Naive thymus-derived CD8-positive, alpha-beta T cell (primary cell): Measurements from ENCODE around the gene IL13. TPM values are rescaled to one million over a fixed set of nuclear protein-coding genes. Genes with fewer than 3 reads are reported as not detected.
A peak's percentile ranks its signal among the peaks of the same experiment; 100 is the strongest.
"Not testable (repeated sequence)": the region's sequence is repeated elsewhere in the genome, so short reads cannot be mapped to it uniquely, and the experiment has no call there.

Source experiments
- ATAC-seq, 2 donors: fragments of 150-1000 bp; cut with Tn5 transposase in 1 of 2; sonication (Bioruptor Pico), chemical (Tn5 transposase) in 1 of 2; 1 replicate in 1 of 2; 2 replicates in 1 of 2; pipeline ENCODE4 v1.10.0; 2021; ENCODE audit warnings: mild to moderate bottlenecking in 2 of 2, moderate library complexity in 2 of 2
- POLR2A ChIA-PET: fragments of 350-600 bp; sonication (Branson Sonifier 250); formaldehyde crosslinking; loops from one replicate; lab custom pipeline; 2021; ENCODE audit warnings: antibody characterized with exemption; lab: Charles Lee
- DNase-seq, 10 donors: peaks; one replicate each; pipeline versions ENCODE4 v3.0.0 to v3.0.0-alpha.2; 2020 to 2022
- H3K27ac Mint-ChIP-seq, 10 donors: one replicate each; pipeline ENCODE4 v1.8.0; 2020 to 2022; ENCODE audit warnings: mild to moderate bottlenecking in 10 of 10, mixed read lengths in 10 of 10, moderate library complexity in 4 of 10, inconsistent platforms in 1 of 10
- H3K27me3 Mint-ChIP-seq, 5 donors: one replicate each; pipeline ENCODE4 v1.8.0; 2021 to 2022; ENCODE audit warnings: mixed read lengths in 5 of 5
- H3K36me3 Mint-ChIP-seq, 3 donors: one replicate each; pipeline ENCODE4 v1.8.0; 2020 to 2022; ENCODE audit warnings: mixed read lengths in 3 of 3, mild to moderate bottlenecking in 2 of 3, inconsistent platforms in 1 of 3
- H3K4me1 Mint-ChIP-seq, 4 donors: one replicate each; pipeline ENCODE4 v1.8.0; 2021 to 2022; ENCODE audit warnings: mixed read lengths in 4 of 4
- H3K4me3 Mint-ChIP-seq, 10 donors: one replicate each; pipeline ENCODE4 v1.8.0; 2020 to 2022; ENCODE audit warnings: mild to moderate bottlenecking in 10 of 10, mixed read lengths in 10 of 10, moderate library complexity in 6 of 10, inconsistent platforms in 1 of 10
- H3K9me3 Mint-ChIP-seq, 9 donors: one replicate each; pipeline ENCODE4 v1.8.0; 2020 to 2022; ENCODE audit warnings: mixed read lengths in 9 of 9, mild to moderate bottlenecking in 3 of 9, inconsistent platforms in 1 of 9, moderate library complexity in 1 of 9
- polyA plus RNA-seq, 3 donors: library from polyadenylated mRNA; unstranded; fragments of 300-500 nt; fragmentation: Illumina TruSeq; gene quantifications; one replicate each; pipeline ENCODE4 v1.2.3, GENCODE V29; 2021
- total RNA-seq, 8 experiments: library from RNA in 2 of 8; stranded (reverse) in 2 of 8; gene quantifications; one replicate each; pipeline ENCODE4 v1.2.3 and lab custom pipeline; 2021 to 2026

The IL13 gene
- total RNA-seq (under 1 TPM in 1 of 2 experiments, not detected in 1; 0.31 TPM), polyA plus RNA-seq (not detected), total RNA-seq (lab: John Stamatoyannopoulos, UW) (0 to 0.52 (median 0.18) reads per million in 6 experiments)

- H3K9me3 Mint-ChIP-seq = no peaks in the 10 kb centered on the region
- POLR2A ChIA-PET = no interaction called here
- H3K4me1 Mint-ChIP-seq = peaks cover 7 to 14% (median 10%) of the 10 kb centered on the region in 4 donors
- H3K27me3 Mint-ChIP-seq = peaks cover 22 to 57% (median 28%) of the 10 kb centered on the region in 5 donors
- peak within 1 kb of the TSS in 2 of 10 donors; percentile 43 to 77 for H3K27ac Mint-ChIP-seq
- DNase-seq = no peak
- ATAC-seq = no peak
- H3K36me3 Mint-ChIP-seq = no peaks in the 10 kb centered on the region
- peak within 1 kb of the TSS in 9 of 10 donors; percentile 52 to 78 (median 66) for H3K4me3 Mint-ChIP-seq
Observed at GRCh38 chr5:132657676-132658380, at the start of gene IL13. TSS of gene IL13 (plus strand) at chr5:132658173. CDS start at chr5:132658187, 14 bp downstream.

GRCh38 chr5:132611965-132612364, 46.0 kb upstream of the IL13 start:
- Mint-ChIP-seq H3K4me1 (no peaks in the 10 kb centered on the region), H3K9me3 (peaks cover 0 to 4% (median 0%) of the 10 kb centered on the region in 9 donors), H3K4me3 (no peak overlapping the region), H3K27me3 (no peaks in the 10 kb centered on the region), H3K27ac (no peak overlapping the region), H3K36me3 (peaks cover 13 to 85% (median 39%) of the 10 kb centered on the region in 3 donors)
- DNase-seq (no peak), ATAC-seq (no peak)
- POLR2A ChIA-PET = no interaction called here

- H3K27me3 Mint-ChIP-seq = no peaks in the 10 kb centered on the region
Observed at GRCh38 chr5:132612846-132613245, 45.1 kb upstream of the IL13 start.

GRCh38 chr5:132621699-132622098, 36.3 kb upstream of the IL13 start:
- H3K9me3 Mint-ChIP-seq = no peaks in the 10 kb centered on the region
- peaks cover 9 to 74% (median 42%) of the 10 kb centered on the region in 3 donors for H3K36me3 Mint-ChIP-seq
- no peak overlapping the region for H3K27ac Mint-ChIP-seq
- no peaks in the 10 kb centered on the region for H3K4me1 Mint-ChIP-seq
- POLR2A ChIA-PET = no interaction called here
- ATAC-seq = no peak
- no peak for DNase-seq
- H3K4me3 Mint-ChIP-seq = no peak overlapping the region
- no peaks in the 10 kb centered on the region for H3K27me3 Mint-ChIP-seq

More at GRCh38 chr5:132612846-132613245, 45.1 kb upstream of the IL13 start:
- DNase-seq = no peak
- H3K36me3 Mint-ChIP-seq = peaks cover 13 to 87% (median 44%) of the 10 kb centered on the region in 3 donors
- no peak overlapping the region for H3K4me3 Mint-ChIP-seq
- no peak overlapping the region for H3K27ac Mint-ChIP-seq
- no peak for ATAC-seq
- no peaks in the 10 kb centered on the region for H3K4me1 Mint-ChIP-seq
- peaks cover 0 to 4% (median 0%) of the 10 kb centered on the region in 9 donors for H3K9me3 Mint-ChIP-seq
- POLR2A ChIA-PET = no interaction called here

- POLR2A ChIA-PET = no interaction called here
- ATAC-seq (no peak), DNase-seq (no peak)
- Mint-ChIP-seq H3K4me3 (no peak overlapping the region), H3K27me3 (no peaks in the 10 kb centered on the region), H3K36me3 (peaks cover 9 to 71% (median 37%) of the 10 kb centered on the region in 3 donors), H3K27ac (peak overlapping the region in 1 of 10 donors; percentile 40), H3K9me3 (no peaks in the 10 kb centered on the region), H3K4me1 (no peaks in the 10 kb centered on the region)
Observed at GRCh38 chr5:132622608-132623007, 35.4 kb upstream of the IL13 start.

GRCh38 chr5:132627470-132627869, 30.5 kb upstream of the IL13 start:
- Mint-ChIP-seq H3K27me3 (no peaks in the 10 kb centered on the region), H3K27ac (no peak overlapping the region), H3K4me1 (peaks cover 0 to 5% (median 4%) of the 10 kb centered on the region in 4 donors), H3K36me3 (peaks cover 4 to 68% (median 20%) of the 10 kb centered on the region in 3 donors), H3K9me3 (no peaks in the 10 kb centered on the region), H3K4me3 (no peak overlapping the region)
- DNase-seq (no peak), ATAC-seq (no peak)
- POLR2A ChIA-PET = no interaction called here

GRCh38 chr5:132628814-132629213, 29.2 kb upstream of the IL13 start:
- peak overlapping the region in 1 of 10 donors; percentile 30 for H3K27ac Mint-ChIP-seq
- H3K36me3 Mint-ChIP-seq = peaks cover 4 to 62% (median 14%) of the 10 kb centered on the region in 3 donors
- no peak overlapping the region for H3K4me3 Mint-ChIP-seq
- peaks cover 0 to 5% (median 4%) of the 10 kb centered on the region in 4 donors for H3K4me1 Mint-ChIP-seq
- ATAC-seq (no peak), DNase-seq (no peak)
- POLR2A ChIA-PET = no interaction called here
- H3K9me3 Mint-ChIP-seq = no peaks in the 10 kb centered on the region
- H3K27me3 Mint-ChIP-seq = no peaks in the 10 kb centered on the region

- Mint-ChIP-seq H3K4me1 (peaks cover 0 to 5% (median 4%) of the 10 kb centered on the region in 4 donors), H3K27ac (peak overlapping the region in 2 of 10 donors; percentile 18 to 30), H3K27me3 (no peaks in the 10 kb centered on the region), H3K36me3 (peaks cover 4 to 64% (median 10%) of the 10 kb centered on the region in 3 donors), H3K9me3 (no peaks in the 10 kb centered on the region), H3K4me3 (no peak overlapping the region)
- DNase-seq (no peak), ATAC-seq (no peak)
- POLR2A ChIA-PET = no interaction called here
Observed at GRCh38 chr5:132629230-132629944, 28.6 kb upstream of the IL13 start.

GRCh38 chr5:132633587-132633986, 24.4 kb upstream of the IL13 start:
- H3K4me1 Mint-ChIP-seq, H3K9me3 Mint-ChIP-seq, H3K27ac Mint-ChIP-seq, ATAC-seq, H3K27me3 Mint-ChIP-seq, DNase-seq, POLR2A ChIA-PET, H3K4me3 Mint-ChIP-seq: not testable (repeated sequence)
- peaks cover 0 to 74% (median 15%) of the 10 kb centered on the region in 3 donors for H3K36me3 Mint-ChIP-seq

GRCh38 chr5:132635873-132636272, 22.1 kb upstream of the IL13 start:
- no peaks in the 10 kb centered on the region for H3K27me3 Mint-ChIP-seq
- H3K27ac Mint-ChIP-seq = no peak overlapping the region
- POLR2A ChIA-PET = no interaction called here
- no peaks in the 10 kb centered on the region for H3K9me3 Mint-ChIP-seq
- peaks cover 0 to 81% (median 14%) of the 10 kb centered on the region in 3 donors for H3K36me3 Mint-ChIP-seq
- H3K4me3 Mint-ChIP-seq = no peak overlapping the region
- ATAC-seq = no peak
- H3K4me1 Mint-ChIP-seq = peaks cover 0 to 6% (median 2%) of the 10 kb centered on the region in 4 donors
- no peak for DNase-seq

- no peak for DNase-seq
- no peaks in the 10 kb centered on the region for H3K27me3 Mint-ChIP-seq
- H3K4me1 Mint-ChIP-seq = peaks cover 0 to 5% (median under 1%) of the 10 kb centered on the region in 4 donors
- H3K9me3 Mint-ChIP-seq = no peaks in the 10 kb centered on the region
- no peak for ATAC-seq
- H3K4me3 Mint-ChIP-seq = no peak overlapping the region
- H3K27ac Mint-ChIP-seq = no peak overlapping the region
- peaks cover 0 to 80% (median 19%) of the 10 kb centered on the region in 3 donors for H3K36me3 Mint-ChIP-seq
- POLR2A ChIA-PET = no interaction called here
Observed at GRCh38 chr5:132637241-132637640, 20.7 kb upstream of the IL13 start.

- no peak for ATAC-seq
- H3K4me3 Mint-ChIP-seq = no peak overlapping the region
- peaks cover 0 to 73% (median 25%) of the 10 kb centered on the region in 3 donors for H3K36me3 Mint-ChIP-seq
- no peak for DNase-seq
- no peaks in the 10 kb centered on the region for H3K27me3 Mint-ChIP-seq
- H3K9me3 Mint-ChIP-seq = no peaks in the 10 kb centered on the region
- POLR2A ChIA-PET = no interaction called here
- H3K27ac Mint-ChIP-seq = no peak overlapping the region
- H3K4me1 Mint-ChIP-seq = peaks cover 0 to 5% (median under 1%) of the 10 kb centered on the region in 4 donors
Observed at GRCh38 chr5:132639706-132640130, 18.3 kb upstream of the IL13 start.

GRCh38 chr5:132640613-132641012, 17.4 kb upstream of the IL13 start:
- POLR2A ChIA-PET = no interaction called here
- Mint-ChIP-seq H3K27ac (no peak overlapping the region), H3K36me3 (peaks cover 0 to 67% (median 28%) of the 10 kb centered on the region in 3 donors), H3K9me3 (no peaks in the 10 kb centered on the region), H3K4me1 (peaks cover 0 to 6% (median 2%) of the 10 kb centered on the region in 4 donors), H3K4me3 (no peak overlapping the region), H3K27me3 (no peaks in the 10 kb centered on the region)
- no peak for DNase-seq
- ATAC-seq = no peak
